ENCODE results near the gene PEF1.

- TF ChIP-seq, protein P1, sequence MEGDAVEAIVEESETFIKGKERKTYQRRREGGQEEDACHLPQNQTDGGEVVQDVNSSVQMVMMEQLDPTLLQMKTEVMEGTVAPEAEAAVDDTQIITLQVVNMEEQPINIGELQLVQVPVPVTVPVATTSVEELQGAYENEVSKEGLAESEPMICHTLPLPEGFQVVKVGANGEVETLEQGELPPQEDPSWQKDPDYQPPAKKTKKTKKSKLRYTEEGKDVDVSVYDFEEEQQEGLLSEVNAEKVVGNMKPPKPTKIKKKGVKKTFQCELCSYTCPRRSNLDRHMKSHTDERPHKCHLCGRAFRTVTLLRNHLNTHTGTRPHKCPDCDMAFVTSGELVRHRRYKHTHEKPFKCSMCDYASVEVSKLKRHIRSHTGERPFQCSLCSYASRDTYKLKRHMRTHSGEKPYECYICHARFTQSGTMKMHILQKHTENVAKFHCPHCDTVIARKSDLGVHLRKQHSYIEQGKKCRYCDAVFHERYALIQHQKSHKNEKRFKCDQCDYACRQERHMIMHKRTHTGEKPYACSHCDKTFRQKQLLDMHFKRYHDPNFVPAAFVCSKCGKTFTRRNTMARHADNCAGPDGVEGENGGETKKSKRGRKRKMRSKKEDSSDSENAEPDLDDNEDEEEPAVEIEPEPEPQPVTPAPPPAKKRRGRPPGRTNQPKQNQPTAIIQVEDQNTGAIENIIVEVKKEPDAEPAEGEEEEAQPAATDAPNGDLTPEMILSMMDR (IDR thresholded peaks at IDR 0.05): no peak
- no peak for TF ChIP-seq ZFX (IDR thresholded peaks at IDR 0.05; ENCODE audit: borderline replicate concordance)
Measured at GRCh38 chr1:31580513-31580870, 64.2 kb downstream of the PEF1 start.

All from 22Rv1 (cell line).